ENCODE measurements around the gene TXNDC11.
A peak's percentile ranks its signal among the peaks of the same experiment; 100 is the strongest.

Gene TXNDC11

GRCh38 chr16:11719762-11720161 lies 22.9 kb downstream of the TXNDC11 start:
- DNase-seq (ENCODE audit: low read depth, low spot score) = no peak

DNA sequence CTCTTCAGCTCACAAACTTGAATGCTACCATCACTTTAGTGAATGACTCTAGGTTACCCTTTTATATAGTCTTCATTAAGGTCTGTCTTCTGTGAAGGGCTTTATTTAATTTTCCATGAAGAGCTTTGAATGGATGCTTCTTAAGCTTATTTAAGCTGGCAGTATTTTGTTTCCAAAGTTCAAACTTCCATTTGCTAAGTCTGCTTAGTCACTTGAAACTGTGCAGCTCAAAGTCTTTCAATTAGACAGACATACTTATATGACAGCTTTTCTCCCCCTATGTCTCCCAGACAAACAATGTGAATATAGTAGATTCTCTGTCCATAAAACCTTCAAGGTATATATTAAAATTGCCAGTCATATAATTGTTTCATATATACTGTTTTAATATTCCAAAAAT lies 23.5 kb downstream of the TXNDC11 start:
- DNase-seq (ENCODE audit: low read depth, low spot score) = no peak

DNA sequence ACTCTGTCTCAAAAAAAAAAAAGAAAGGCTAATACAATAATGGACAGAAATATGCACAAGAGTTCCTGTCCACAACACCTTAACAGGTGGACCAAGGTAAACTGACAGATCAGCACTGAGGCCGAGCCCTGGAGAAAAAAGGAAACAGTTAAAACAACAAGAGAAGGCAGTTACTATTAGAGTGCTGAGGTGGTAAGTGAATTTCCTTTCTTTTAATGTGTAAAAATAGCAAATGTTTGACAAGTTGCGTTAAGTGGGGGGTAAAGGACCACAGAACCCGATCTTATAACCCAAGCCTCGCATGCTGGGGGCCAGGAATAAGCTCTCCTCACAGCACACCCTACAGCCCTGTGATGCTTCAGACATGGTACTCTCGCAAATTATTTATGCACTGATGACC lies 24.8 kb downstream of the TXNDC11 start:
- DNase-seq (ENCODE audit: low read depth, low spot score) = no peak

DNA sequence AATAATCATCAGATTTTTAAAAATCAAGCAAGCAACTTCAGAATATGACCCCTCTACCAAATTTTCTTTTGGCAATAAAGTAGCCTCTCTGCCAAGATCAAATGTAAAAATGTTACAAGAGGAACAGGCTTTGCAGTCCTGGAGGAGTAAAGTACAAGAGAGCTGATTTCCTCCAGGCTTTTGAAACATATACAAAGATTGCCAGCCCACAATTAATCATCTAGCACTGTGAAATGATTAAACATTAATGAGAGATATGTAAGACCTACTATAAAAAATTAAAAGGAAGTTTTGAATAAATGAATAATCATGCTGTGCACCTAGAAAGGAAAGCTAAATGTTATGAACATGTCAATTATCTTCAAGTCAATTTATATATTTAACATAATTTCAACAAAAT lies 26.3 kb downstream of the TXNDC11 start:
- no peak for DNase-seq (ENCODE audit: low read depth, low spot score)

- DNase-seq (ENCODE audit: low read depth, low spot score) = no peak
Observed at GRCh38 chr16:11715246-11715947, 27.3 kb downstream of the TXNDC11 start.

GRCh38 chr16:11712122-11712521 lies 30.5 kb downstream of the TXNDC11 start:
- DNase-seq (ENCODE audit: low read depth, low spot score) = no peak

DNA sequence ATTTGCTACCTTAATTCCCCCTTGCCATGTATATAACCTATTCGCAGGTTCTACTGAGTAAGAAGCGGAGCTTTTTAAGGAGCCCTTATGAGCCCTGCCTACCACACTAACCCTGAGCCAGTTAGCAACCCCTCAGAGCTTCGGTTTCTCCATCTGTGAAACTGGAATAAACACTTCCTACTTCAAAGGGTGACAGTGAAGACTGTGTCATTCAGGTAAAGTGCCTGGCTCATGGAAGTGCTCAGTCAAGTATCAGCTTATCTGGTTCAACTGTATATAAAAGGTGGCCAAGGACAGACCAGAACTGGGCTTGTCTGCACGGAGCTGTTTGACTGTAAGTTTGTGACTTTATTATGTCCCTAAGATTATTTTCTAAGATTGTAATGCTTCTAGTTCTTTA lies 31.0 kb downstream of the TXNDC11 start:
- DNase-seq (ENCODE audit: low read depth, low spot score) = no peak

DNA sequence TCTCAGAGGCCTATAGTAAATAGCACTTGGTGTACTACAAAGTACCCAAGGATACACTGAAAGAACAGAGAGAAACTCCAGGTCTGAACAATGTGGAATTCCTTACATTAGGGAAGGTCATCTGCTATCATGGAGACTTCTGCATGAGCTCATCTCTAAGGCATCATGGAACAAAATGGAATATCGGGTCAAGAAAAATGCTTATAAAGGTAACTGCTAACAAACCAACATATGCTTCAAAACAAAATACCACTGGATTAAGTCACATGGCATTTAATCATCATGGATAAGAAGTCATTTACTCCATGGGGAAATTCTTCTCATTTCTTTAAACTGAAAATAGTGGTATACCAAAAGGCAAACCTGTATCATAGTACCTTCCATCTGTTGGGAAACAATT lies 34.2 kb downstream of the TXNDC11 start:
- DNase-seq (ENCODE audit: low read depth, low spot score) = peak; percentile 25

DNA sequence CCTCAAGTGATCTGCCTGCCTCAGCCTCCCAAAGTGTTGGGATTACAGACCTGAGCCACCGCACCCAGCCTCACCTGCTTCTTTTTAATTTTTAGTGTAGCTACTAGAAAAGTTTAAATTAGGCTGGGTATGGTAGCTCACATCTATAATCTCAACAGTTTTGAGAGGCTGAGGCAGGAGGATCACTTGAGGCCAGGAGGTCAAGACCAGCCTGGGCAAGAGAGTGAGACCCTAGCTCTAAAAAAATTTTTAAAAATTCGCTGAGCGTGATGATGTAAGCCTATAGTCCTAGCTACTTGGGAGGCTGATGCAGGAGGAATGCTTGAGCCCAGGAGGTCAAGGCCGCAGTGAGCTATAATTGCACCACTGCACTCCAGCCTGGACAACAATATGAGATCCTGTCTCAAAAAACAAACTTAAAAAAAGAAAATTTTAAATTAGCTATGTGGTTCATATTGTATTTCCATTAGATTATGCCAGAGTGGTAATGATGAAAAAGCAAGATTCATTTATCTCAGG lies 34.9 kb downstream of the TXNDC11 start:
- no peak for DNase-seq (ENCODE audit: low read depth, low spot score)

- peak; percentile 18 for DNase-seq (ENCODE audit: low read depth, low spot score)
Observed at GRCh38 chr16:11706180-11706742, 36.4 kb downstream of the TXNDC11 start.

- no peak for DNase-seq (ENCODE audit: low read depth, low spot score)
Observed at GRCh38 chr16:11705311-11706025, 37.2 kb downstream of the TXNDC11 start.

GRCh38 chr16:11700264-11701029 lies 42.2 kb downstream of the TXNDC11 start:
- DNase-seq (ENCODE audit: low read depth, low spot score) = no peak

DNA sequence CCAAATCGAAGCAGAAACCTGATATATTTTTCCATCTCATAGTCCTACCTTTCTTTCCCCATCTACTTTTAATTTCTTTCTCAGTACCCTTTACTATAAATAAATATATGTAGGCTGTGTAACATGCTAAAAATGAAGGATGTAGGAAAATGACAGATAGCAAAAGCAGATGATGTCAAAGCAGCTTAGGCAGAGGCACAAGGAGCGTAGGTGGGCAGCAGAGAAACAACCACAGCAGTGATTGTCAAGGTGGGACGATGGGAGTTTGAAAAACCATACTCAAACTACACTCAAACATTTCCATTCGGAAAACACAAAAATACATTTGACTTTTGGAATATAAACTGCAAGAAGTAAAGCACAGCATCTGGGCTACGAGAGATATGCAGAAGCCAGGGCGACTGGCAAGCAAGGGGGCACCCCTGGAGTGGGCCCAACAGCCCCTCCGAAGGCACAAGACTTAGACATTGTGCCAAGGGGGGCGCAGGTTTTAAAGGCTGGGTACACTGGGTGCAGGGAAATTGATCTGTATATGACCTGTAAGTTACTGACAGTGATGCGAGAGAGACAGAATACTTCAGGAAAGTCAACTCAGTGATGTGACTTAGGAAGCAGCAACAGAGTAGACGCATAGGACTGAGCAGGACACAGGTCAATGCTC lies 43.3 kb downstream of the TXNDC11 start:
- DNase-seq (ENCODE audit: low read depth, low spot score) = no peak

DNA sequence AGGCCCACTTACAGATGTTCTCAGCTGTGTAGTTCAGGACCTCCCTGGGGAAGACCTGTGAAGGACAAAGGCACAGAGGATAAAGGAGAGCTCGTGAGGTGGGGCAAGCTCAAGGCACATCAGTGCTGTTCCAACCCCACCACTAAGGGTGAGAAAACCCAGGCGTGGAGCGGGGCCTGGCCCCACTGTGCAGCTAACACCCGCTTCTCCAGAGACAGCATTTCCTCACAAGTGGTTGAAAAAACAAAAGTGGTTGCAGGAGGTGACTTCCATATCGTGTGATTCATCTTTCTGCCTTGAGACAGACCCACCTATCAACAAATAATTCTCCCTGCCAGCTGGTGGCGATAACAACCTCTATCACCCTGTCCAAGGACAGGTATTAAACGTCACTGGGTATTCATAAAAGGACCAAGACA lies 44.4 kb downstream of the TXNDC11 start:
- peak; percentile 37 for DNase-seq (ENCODE audit: low read depth, low spot score)

DNA sequence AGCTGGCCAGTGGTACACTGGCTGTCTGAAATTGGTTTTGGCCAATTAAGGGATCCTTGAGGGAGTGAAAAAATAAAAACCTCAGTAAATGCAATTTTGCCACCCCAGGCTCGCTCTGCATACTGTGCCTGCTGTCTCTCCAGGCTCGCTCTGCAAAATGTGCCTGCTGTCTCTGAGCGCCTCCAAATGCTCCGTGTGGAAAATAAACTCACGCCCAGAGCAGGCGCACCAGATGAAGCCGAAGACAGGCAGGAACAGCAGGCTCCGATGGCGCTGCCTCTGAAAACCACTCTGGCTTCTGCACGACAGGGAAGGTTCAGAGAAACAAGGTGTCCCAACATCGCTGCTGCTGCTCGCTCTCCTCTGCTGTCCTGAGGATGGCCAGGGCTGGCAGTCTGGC lies 45.3 kb downstream of the TXNDC11 start:
- no peak for DNase-seq (ENCODE audit: low read depth, low spot score)

DNA sequence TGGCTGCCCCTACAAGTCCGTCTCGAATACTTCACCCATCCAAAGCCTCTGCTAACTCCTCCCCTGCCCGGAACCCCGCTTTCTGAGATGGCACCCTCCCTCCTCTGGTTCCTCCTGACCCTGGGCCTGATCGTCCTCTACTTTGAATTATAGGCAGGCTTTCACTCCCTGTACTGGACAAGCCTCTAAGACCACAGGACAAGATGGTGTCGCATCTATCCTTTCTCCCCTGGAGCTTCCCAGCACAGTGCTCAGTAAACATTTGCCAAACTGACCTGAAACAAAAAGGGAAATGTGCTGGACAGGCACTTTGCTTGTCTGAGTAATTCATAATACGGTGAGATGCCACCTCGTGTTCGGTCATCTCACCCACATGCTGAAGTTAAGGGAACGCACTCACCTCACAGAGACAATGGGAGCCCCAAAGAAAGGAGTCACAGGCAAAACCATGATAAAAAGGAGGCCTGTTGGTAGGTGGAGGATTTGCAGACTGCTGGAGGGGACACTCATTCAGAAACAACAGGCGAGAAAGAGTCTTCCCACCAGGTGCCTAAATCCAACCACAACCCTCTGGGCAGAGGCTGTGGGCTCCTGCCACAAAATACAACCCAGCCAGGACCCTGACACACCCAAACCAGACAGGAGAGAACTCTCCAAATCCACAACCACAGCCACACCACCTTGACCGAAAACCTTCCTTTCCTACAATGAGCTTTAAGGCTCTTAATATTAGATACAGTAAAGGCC lies 46.2 kb downstream of the TXNDC11 start:
- DNase-seq (ENCODE audit: low read depth, low spot score) = no peak

- no peak for DNase-seq (ENCODE audit: low read depth, low spot score)
Observed at GRCh38 chr16:11692651-11693050, 50.0 kb downstream of the TXNDC11 start.

DNA sequence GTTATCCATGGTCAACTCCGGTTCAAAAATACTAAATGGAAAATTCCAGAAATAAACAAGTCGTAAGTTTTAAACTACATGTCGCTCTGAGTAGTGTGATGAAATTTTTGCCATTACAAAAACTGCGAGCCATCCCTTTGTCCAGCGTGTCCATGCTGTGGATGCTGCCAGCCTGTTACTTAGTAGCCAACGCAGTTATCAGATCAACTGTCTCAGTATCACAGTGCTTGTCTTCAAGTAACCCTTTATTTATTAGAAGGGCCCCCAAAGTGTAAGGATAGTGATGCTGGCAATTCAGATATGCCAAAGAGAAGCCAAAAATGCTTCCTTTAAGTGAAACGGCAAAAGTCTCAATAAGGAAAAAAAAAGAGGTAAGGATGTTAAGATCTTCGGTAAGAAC lies 50.5 kb downstream of the TXNDC11 start:
- no peak for DNase-seq (ENCODE audit: low read depth, low spot score)

- no peak for DNase-seq (ENCODE audit: low read depth, low spot score)
Observed at GRCh38 chr16:11691771-11692170, 50.9 kb downstream of the TXNDC11 start.

DNA sequence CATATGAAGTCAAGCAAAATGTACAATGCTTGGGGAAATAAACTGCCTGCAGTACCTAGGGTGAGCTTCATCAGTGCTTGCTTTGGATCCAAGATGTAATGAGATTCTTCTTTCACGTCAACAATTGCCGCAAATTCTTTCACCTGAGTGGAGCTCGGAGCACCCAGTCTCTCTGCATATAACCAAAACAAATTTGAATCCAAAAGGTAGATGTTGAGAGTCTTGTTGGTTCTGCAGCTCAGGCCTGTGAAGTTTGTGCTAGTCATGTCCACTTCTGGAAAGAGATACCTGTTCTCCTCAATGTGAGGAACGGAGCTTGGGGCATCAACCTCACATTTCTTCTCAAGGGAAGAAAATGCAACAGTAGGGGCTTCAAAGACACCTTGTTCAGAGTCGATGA lies 51.4 kb downstream of the TXNDC11 start:
- no peak for DNase-seq (ENCODE audit: low read depth, low spot score)

Measured in astrocyte of the hippocampus (primary cell).